Activated CD8-positive, alpha-beta memory T cell treated with anti-CD3 and anti-CD28 coated beads for 36 hours (primary cell): ENCODE measurements around the gene IGSF21. TPM values are rescaled to one million over a fixed set of nuclear protein-coding genes. Genes with fewer than 3 reads are reported as not detected.

Source experiments
- CTCF ChIA-PET: fragments of 350-600 bp; sonication (Branson Sonifier 250); formaldehyde crosslinking; loops from one replicate; lab custom pipeline; 2021; ENCODE audit warnings: antibody characterized with exemption; lab: Charles Lee
- POLR2A ChIA-PET: fragments of 350-600 bp; sonication (Branson Sonifier 250); formaldehyde crosslinking; loops from one replicate; lab custom pipeline; 2021; ENCODE audit warnings: antibody characterized with exemption; lab: Charles Lee
- total RNA-seq, 2 experiments: library from RNA; stranded (reverse); gene quantifications; one replicate each; pipeline ENCODE4 v1.2.3, GENCODE V29; 2021

Gene IGSF21
- not detected for total RNA-seq

DNA sequence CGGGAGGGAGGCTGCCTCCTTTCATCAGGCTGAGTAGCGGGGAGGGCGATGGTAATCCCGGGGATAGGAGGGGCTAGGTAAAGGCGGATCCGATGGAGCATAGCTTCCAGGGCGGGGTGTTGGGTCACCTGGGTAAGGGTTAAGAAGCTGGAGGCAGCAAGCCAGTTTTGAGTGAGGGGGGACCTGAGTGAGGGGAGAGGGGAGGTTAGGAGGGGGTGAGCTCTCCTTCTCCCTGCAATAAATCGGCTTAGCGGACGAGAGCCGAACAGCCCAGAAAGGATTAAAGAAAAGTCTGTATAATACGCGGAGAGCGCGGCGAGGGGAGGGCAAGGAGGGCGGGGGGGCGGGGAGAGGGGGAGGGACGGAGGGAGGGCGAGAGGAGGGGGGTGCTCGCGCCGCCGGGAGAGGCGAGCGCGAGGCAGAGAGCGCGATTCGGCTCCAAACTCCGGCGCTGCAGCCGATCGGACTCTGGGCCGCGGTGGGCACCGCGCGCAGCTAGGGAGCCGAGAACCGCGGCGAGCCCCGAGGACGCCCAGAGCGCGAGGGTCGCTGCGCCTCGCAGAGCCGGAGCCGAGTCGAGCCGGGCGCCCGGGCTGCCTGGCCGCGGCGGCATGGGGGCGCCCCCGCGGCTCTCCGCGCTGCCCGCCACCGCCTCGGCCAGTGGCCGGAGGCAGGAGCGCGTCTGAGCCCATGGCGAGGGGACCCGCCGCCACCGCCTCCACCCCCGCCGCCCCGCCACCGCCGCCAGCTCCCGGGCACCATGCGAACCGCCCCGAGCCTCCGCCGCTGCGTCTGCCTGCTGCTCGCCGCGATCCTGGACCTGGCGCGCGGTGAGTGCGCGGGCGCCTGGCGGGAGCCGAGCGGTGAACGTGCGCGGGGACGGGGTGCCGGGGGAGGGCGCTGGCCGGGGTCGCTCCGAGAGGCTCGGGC, at the start of gene IGSF21:
IGSF21 (plus strand) TSS at position 430 of the 930 bp plus-strand sequence; CDS start at position 761, 331 bp downstream.
- POLR2A ChIA-PET: no interaction called here
- CTCF ChIA-PET: interaction anchor here (0.7 kb wide), 1 partner anchor 441 kb away, joined by 3 read pairs; no protein-coding TSS in a partner anchor

- CTCF ChIA-PET: no interaction called here
- POLR2A ChIA-PET: no interaction called here
Observed at GRCh38 chr1:18058206-18058921, 49.2 kb upstream of the IGSF21 start.

- CTCF ChIA-PET: no interaction called here
- POLR2A ChIA-PET: no interaction called here
Observed at GRCh38 chr1:18058981-18059605, 48.5 kb upstream of the IGSF21 start.

DNA sequence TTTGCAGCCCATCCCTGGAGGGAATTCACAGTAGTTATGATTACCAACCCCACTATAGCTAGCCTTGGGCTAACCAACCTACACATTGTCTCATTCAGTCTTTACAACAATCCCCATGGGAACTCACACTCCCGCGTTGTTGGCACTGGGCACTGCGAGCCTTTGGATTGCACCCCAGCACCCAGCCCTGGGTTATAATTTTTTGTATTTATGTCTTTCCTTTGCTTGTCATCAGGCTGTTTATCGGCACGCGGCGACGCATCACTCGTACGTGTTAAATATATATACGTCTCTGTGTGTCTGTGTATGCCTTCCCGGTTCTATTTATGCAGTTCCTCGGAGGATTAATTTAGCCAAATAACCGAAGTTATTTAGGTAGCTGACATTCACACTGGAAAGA, 47.2 kb upstream of the IGSF21 start:
- ChIA-PET CTCF (no interaction called here), POLR2A (no interaction called here)

GRCh38 chr1:18062185-18062584, 45.4 kb upstream of the IGSF21 start:
- POLR2A ChIA-PET: no interaction called here
- CTCF ChIA-PET: no interaction called here

DNA sequence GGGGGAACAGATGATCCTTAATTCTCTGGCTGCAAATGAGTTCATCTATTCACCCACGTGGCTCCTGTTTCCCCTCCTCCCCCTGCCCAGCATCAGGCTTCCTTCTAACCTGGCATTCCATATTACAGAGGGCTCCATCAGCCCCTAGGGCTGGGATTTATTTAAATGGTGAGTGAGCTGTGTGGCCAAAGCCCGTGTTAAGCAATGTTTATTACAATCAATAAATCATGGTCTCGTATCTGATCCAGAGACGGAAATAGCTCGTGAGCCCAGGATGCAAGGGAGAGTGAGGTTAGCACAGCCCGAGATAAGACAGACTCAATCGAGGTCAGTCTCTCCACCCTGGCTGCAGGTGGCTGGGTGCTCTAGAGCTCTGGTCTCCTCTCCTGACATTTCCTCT, 43.1 kb upstream of the IGSF21 start:
- ChIA-PET POLR2A (no interaction called here), CTCF (no interaction called here)

DNA sequence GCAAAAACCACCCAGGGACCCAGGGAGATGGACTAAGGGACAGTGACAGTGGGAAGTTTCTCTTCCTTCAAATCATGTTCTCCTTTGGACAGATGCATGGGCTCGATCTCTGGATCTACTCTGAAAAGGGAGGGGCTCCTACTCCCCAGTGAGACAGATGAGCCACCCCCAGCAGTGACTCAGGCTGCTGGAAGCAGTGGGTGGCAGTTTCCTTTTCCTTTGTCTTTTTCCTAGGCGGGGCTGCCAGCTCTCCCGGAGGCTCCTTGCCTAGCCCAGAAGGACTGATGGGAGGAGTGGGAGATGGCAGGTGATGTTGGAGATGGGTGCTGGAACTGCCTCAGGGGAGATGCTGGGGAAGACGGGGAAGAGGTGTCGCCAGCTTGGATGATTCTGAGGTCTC, 41.0 kb upstream of the IGSF21 start:
- CTCF ChIA-PET: no interaction called here
- POLR2A ChIA-PET: no interaction called here

- CTCF ChIA-PET: no interaction called here
- POLR2A ChIA-PET: no interaction called here
Observed at GRCh38 chr1:18069903-18070302, 37.7 kb upstream of the IGSF21 start.

- POLR2A ChIA-PET: no interaction called here
- CTCF ChIA-PET: no interaction called here
Observed at GRCh38 chr1:18072066-18072465, 35.5 kb upstream of the IGSF21 start.

DNA sequence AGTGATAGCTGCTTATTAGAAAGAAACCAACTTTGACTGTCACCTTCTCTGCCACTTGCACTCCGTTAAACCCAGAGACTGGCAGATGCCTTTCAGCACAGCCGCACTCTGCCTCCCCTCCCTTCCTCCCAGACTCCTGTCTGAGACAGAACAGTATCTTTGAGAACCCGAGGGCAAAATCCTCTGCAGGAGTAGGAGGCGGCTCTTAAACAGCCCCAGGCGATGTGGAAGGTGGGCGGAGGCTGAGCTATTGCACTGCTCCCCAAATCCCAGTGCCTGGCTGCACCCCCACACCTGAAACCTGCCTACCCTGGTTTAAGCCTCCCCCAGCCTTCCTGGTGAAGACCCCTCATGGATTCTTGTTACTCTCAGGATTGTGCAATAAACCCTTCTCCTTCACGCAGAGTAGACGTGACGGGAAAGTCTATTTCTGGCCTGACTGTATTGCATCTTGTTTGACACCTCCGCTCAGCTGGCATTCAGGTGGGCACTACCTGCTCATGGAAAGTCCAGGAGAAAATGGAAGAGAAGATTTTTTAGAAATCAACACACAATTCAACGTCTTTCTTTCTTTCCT, 34.4 kb upstream of the IGSF21 start:
- CTCF ChIA-PET: interaction anchor here (0.5 kb wide), 1 partner anchor 35 kb away, joined by 3 read pairs; no protein-coding TSS in a partner anchor

DNA sequence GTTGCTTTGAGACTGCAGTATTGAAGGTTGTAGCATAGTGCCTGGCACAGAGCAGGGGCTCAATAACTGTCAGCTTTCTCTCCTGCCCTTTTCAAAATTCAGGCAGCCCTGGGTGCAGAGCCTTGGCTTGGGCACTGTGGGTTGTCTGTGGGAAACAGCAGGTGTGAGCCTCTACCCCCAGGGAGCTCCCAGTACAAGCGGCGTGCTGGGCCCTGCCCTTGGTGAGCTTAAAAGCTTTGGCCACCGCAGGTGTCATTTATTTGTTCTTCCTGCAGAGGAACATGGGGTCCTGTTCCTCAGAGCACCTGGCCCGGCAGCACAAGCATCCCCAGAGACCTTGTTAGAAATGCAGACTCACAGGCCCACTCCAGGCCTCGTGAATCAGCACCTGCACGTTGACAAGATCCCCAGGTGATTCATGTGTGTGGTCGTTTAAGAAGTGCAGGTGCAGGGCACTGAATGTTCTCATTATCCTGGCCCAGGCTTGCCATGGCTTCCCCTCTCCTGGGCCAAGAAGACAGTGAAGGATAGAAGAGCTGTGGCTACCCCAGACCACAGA, 29.9 kb upstream of the IGSF21 start:
- ChIA-PET POLR2A (no interaction called here), CTCF (no interaction called here)

More for the DNA sequence above, 34.4 kb upstream of the IGSF21 start:
- POLR2A ChIA-PET: no interaction called here

- ChIA-PET CTCF (no interaction called here), POLR2A (no interaction called here)
Observed at GRCh38 chr1:18079941-18080735, 27.5 kb upstream of the IGSF21 start.

DNA sequence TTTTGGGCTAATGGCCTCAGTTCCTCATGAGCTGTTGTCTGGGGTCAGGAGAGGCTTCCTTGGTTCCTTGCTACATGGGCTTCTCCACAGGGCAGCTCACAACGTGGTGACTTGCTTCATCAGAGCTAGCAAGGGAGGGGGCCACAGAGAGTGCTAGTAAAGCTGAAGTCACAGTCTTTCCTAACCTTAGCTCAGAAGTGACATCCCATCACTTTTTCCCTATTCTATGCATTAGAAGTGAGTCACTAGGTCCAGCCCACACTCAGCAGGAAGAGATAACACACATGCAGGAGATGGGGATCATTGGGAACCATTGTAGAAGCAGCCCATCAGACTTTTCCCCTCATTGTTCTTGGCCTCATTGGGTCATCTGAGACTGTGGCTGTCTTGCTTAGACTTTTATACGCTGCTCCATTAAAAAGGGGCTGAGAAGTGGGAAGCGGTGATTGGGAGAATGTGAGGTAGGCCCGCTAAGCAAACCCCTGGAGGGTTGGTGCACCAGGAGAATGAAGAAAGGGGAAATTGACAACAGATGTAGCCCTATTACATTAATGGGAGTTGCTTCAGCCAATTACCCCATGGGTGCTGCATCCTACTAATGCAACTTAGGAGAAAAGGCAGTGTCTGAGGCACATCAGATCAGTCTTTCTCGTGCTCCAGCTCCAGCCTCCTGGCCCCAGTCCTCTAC, 22.1 kb upstream of the IGSF21 start:
- ChIA-PET POLR2A (no interaction called here), CTCF (no interaction called here)

DNA sequence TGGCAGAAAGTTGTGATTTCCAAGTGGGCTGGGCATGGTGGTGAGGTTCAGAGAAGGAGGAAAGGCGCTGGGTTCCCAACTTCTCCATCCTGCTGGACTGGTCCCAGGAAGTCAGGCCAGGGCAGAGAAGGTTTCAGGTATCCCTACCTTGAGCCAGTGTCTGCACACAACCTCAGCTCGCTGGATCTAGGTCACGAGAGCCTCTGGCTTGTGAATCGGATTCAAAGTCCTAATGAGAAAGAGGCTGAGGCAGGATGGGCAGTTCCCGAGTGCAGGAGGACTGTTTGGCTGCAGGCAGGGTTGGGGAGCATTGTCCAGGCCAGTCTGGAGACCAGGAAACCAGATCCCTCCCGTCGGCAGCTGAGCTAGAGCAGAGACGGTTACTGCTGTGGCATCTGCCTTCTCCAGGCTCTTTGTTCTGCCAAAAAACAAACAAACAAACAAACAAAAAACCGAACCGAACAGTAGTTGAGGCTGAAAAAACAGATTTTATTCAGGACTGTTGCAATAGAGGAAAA, 19.5 kb upstream of the IGSF21 start:
- CTCF ChIA-PET: no interaction called here

DNA sequence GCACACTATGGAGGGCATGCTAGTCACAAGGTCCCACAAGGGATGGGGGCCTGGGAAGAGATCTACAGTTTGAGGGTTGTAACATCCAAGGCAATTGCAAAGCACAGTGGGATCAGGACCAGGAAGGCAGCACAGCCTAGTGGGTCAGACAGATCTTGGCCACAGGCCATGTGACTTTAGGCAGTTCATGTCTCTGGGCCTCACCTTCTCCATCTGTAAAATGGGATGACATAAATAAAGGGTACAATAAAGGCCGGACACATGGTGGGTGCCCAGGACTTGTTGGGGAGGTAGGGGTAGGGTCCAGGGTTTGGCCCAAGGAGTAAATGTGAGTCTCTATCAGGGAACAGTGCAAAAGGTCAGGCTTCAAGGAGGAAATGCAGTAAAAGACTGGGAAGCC, 18.1 kb upstream of the IGSF21 start:
- POLR2A ChIA-PET: no interaction called here
- CTCF ChIA-PET: no interaction called here

More for the DNA sequence above, 19.5 kb upstream of the IGSF21 start:
- POLR2A ChIA-PET: no interaction called here

- ChIA-PET CTCF (no interaction called here), POLR2A (no interaction called here)
Observed at GRCh38 chr1:18090636-18091035, 17.0 kb upstream of the IGSF21 start.

DNA sequence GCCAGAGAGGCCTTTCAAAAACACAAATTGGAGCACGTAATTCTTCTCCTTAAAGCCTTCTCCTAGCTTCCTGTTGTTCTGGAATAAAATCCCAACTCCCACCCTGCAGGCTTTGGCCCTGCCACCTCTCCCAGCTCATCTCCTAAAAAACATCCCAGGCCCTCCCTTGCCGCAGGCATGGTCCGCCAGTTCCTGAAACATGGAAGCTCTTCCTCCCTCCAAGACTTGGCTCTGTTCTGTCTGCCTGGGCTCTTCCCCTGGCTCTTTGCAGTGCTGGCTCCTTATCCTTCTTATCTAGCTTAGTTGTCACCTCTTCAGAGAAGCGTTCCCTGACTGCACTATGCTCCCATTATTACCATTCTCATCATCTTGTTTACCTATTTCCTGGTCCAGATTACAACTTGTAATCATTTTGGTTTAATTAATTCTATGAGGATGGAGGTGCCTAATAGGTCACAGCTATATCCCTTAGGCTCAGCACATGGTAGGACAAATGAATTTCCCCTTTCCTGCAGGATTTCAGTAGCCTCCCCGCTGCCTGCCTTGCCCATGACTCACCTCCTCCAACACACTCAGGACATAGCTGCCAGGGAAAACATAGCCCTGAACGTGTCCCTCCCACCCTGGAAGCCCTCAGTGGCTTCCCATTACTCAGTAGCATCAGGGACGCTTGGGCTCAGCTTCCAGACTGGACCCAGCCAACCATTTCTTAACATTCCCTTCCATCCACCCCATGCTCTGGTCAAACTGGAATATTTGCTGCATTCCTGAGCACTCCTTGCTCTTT, 15.7 kb upstream of the IGSF21 start:
- CTCF ChIA-PET: no interaction called here

More for the DNA sequence above, 15.7 kb upstream of the IGSF21 start:
- POLR2A ChIA-PET: no interaction called here
